ENCODE data around the gene SF1.
A peak's percentile ranks its signal among the peaks of the same experiment; 100 is the strongest.

The SF1 gene

DNA sequence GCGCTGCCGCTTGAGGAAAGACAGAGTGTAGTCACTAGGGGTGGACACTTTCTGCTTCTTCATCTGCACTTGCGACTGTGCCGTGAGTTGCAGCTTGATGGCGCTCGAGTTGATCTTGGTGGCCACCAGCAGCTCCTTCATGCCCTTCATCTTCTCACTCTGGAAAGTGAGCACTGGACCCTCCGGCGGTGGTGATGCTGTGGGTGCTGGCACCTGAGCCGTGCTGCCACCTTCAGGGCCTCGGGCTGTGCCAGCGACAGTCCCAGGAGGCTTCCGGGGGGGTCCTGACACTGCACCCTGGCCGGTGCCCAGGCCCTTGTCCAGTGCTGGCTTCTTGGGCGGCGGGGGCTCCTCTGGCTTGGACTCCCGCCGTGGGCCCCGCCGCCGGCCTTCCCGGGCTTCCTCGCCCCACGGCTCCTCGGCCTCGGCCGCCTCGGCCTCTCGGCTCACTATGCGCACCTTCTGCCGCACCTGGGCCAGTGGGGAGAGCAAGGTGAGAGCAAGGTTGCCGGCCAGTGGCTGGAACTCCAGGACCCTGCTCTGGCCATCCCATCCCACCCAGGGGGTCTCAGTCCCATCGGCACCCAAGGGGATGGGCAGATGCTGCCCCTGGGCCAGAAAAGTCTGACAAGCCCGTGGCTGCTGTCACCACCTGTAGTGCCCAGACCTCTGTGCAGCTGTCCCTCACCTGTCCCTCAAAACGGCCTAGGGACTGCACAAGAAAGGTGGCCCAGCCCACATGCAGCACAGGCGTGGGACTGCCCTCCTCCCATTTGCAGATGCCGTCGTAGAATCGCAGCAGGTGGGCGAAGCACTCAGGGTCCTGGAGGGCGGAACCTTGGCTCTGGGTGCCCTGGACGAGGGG is 26.2 kb upstream of the SF1 start:
- peak overlapping the region; percentile 92 to 95 for H3K27ac ChIP-seq
- TF ChIP-seq CTCF (IDR thresholded peaks at IDR 0.05), result no peak
- H3K4me3 ChIP-seq, result peak overlapping the region; percentile 89
- DNase-seq (ENCODE audit: low spot score), result no peak

DNA sequence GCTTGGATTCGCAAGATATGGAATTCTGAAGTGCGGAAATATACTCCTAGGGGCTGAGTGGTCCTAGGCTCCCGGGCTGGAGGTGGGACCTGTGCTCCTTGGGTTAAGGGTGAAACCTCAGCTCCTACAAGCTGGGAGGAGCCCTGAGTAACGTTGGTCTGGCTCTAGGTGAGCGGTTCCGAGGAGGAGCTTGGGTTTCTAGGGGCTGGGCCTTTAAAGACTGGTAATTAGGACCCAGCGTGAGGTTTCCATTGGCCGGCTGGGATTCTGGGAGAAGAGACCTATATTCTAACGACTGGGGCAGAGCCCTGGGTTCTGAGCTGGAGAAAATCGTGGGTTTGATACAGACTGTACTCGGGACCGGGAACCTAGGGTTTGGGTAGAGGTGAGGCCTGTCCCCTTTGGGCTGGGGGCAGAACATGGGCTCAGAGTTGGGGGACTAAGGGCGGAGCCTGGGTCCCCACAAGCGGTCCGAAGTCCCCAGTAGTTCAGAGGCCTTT is 25.6 kb upstream of the SF1 start:
- H3K27ac ChIP-seq, result peak overlapping the region; percentile 92 to 95

GRCh38 chr11:64803158-64803845 is 25.0 kb upstream of the SF1 start, which contains the start of gene MAP4K2:
Gene MAP4K2, minus strand, starts transcription at chr11:64803214. Its CDS starts 65 bp downstream, at chr11:64803149.
- TF ChIP-seq CTCF (IDR thresholded peaks at IDR 0.05), result no peak

More for the DNA sequence above, 25.6 kb upstream of the SF1 start:
- peak overlapping the region; percentile 89 for H3K4me3 ChIP-seq
- TF ChIP-seq CTCF (IDR thresholded peaks at IDR 0.05), result no peak
- no peak for DNase-seq (ENCODE audit: low spot score)

DNA sequence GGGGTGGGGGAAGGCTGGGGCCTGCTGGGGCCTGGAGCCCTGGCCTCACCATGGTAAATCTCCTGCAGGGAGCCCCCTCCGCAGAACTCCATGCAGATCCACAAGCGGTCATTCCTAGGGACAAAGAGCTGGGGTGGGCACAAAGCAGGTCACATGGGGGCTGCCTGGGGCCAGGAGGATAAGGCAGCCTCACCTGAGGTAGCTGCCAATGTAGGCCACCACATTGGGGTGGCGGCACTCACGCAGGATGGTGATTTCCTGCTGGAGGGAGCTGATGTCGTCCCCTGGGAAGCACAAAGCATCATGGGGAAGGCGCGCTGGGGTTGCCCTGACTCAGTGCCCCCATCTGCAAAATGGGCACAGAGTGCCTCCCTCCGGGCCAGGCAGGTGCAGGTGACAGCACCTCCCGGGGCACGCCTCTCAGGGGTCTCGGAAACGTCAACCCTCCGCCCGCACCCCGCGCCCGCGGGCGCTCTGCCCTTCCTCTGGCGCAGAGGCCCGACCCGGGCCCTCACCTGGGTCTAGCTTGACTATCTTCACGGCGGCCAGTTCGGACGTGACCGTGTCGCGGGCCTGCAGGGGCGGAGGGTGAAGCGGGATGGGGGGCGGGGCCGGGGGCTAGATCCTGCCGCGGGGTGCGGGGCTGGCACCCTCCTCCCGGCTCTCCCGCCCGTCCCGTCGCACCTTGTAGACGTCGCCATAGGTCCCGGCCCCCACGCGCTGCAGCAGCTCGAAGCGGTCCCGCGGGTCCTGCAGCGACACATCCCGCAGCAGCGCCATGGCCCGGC is 24.2 kb upstream of the SF1 start:
- H3K4me3 ChIP-seq, result peak overlapping the region; percentile 89
- H3K27ac ChIP-seq, result peak overlapping the region; percentile 83 to 95
- no peak for TF ChIP-seq CTCF (IDR thresholded peaks at IDR 0.05)
- no peak for DNase-seq (ENCODE audit: low spot score)

More at GRCh38 chr11:64803158-64803845, 25.0 kb upstream of the SF1 start, which contains the start of gene MAP4K2:
- peak; percentile 93 for DNase-seq (ENCODE audit: low spot score)
- Histone ChIP-seq H3K4me3 (peak within 1 kb of the TSS; percentile 89), H3K27ac (peak within 1 kb of the TSS; percentile 92 to 95)

DNA sequence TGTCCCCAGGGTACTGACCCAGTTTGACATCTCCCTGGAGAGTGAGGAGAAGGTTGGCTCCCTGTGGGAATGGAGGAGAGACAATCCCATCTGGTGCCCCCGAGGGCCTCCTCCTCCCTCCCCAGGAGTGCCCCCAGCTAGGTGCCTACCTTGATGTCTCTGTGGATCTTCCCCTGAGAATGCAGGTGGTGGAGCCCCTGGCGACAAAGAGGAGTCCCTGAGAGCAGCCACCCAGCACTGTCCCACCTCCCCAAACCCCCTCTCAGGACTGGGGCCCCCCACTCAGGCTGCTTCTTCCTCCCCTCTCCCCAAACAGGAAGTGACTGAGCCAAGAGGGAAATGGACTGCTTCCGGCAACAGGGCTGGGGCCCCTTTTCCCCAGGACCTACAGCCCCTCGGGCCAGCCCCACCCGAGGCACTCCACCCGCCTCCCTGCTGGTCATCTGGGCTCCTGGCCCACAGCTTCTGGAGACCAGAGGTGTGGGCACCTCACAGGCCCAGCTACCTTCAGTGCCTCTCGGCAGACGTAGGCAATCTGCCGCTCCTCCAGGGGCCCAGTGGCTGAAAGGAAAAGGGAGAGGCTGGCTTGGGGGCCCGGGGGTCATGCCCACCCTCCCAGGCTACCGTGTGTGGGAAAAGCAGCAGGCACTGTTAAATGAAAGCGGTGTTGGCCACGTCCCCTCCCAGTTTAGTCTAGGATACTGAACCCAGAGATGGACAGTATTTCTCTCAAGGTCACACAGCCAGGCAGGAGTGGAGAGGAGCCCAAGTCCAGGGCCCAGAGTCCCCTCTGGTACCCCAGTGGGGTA is 23.4 kb upstream of the SF1 start:
- TF ChIP-seq CTCF (IDR thresholded peaks at IDR 0.05), result no peak

DNA sequence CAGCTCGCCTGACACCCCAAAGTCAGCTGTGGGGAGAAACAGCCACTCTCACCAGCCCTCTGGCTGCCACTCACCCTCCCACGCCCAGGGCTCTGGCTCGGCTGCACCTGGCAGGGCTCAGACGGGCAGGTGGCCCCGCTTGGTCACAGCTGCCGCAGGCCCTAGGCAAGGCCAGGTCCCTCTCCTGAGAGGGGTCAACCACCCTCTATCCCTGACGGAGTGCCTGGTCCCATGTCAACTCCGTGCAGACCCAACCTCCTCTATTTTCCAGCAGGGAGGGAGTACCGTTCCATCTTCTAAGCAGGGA is 22.8 kb upstream of the SF1 start:
- DNase-seq (ENCODE audit: low spot score), result no peak
- no peak overlapping the region for H3K4me3 ChIP-seq
- no peak for TF ChIP-seq CTCF (IDR thresholded peaks at IDR 0.05)
- peak overlapping the region in 1 of 2 donors; percentile 95 for H3K27ac ChIP-seq

More for the DNA sequence above, 23.4 kb upstream of the SF1 start:
- H3K27ac ChIP-seq, result peak overlapping the region; percentile 83 to 95
- peak overlapping the region; percentile 89 for H3K4me3 ChIP-seq
- no peak for DNase-seq (ENCODE audit: low spot score)
